Measurements from ENCODE around the gene LIPE. TPM values are rescaled to one million over a fixed set of nuclear protein-coding genes. Genes with fewer than 3 reads are reported as not detected.

The LIPE gene
- total RNA-seq, 1 experiment from 2014 or later = 7.9 TPM

DNA sequence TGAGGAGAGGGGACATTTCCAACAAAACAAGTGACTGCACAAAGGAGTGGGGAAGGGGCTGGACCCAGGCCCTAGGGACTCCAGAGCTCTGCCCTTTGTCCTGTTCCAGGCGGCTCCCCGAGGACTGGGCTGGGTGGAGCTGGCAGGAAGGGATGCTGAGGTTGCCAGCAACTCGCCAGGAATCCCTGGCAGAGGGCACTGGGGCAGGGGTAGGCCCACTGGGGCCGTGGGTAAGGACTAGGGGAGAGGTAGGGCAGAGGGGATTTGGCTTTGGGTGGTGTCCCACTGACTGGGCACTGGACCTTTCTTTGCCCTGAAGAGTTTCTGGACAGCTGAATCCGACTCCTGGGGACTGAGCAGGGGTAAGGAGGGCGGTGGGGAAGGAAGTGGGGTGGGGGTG lies 7.9 kb downstream of the LIPE start:
- no peaks in the 10 kb centered on the region for H3K27me3 ChIP-seq (replicated peaks)
- H3K4me1 ChIP-seq (replicated peaks) = peaks cover 18% of the 10 kb centered on the region
- H3K36me3 ChIP-seq = peaks cover 5% of the 10 kb centered on the region
- DNase-seq (ENCODE audit: low read depth in 1 of 2, low spot score in 2 of 2) = no peak
- no peak overlapping the region for H3K27ac ChIP-seq
- no peaks in the 10 kb centered on the region for H3K9me3 ChIP-seq (replicated peaks)
- H3K4me3 ChIP-seq = no peak overlapping the region

- no peak overlapping the region for H3K4me3 ChIP-seq
- no peaks in the 10 kb centered on the region for H3K27me3 ChIP-seq (replicated peaks)
- no peaks in the 10 kb centered on the region for H3K4me1 ChIP-seq (replicated peaks)
- peaks cover 5% of the 10 kb centered on the region; the same call in 1 of the 2 replicates for H3K36me3 ChIP-seq
- no peak for DNase-seq (ENCODE audit: low read depth in 1 of 2, low spot score in 2 of 2)
- H3K27ac ChIP-seq = no peak overlapping the region
- no peaks in the 10 kb centered on the region for H3K9me3 ChIP-seq (replicated peaks)
These were observed 14.5 kb downstream of the LIPE start for GRCh38 chr19:42412661-42413076.

DNA sequence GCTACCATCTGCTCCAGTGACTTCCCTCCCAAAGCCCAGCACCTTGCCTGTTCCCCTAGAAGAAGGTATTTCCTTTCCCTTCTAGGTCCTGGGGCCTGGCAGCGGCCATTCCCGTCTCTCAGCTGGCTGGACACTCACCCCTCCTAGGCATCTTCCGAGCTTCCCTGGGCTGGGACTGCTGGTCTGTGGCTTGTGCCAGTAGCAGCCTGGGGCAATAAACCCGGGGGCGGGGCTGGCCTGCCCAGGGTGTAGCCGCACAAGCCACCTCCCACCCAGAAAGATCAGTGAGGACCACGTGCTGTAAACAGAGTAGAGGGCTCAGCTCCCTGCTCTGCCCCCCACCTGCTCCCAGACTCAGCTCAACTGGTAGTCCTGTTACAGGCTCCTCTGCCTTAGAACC lies 15.0 kb downstream of the LIPE start:
- H3K27ac ChIP-seq = no peak overlapping the region
- DNase-seq (ENCODE audit: low read depth in 1 of 2, low spot score in 2 of 2) = no peak
- H3K4me1 ChIP-seq (replicated peaks) = no peaks in the 10 kb centered on the region
- no peak overlapping the region for H3K4me3 ChIP-seq
- H3K36me3 ChIP-seq = peaks cover 5% of the 10 kb centered on the region; the same call in 1 of the 2 replicates
- H3K27me3 ChIP-seq (replicated peaks) = no peaks in the 10 kb centered on the region
- H3K9me3 ChIP-seq (replicated peaks) = no peaks in the 10 kb centered on the region

DNA sequence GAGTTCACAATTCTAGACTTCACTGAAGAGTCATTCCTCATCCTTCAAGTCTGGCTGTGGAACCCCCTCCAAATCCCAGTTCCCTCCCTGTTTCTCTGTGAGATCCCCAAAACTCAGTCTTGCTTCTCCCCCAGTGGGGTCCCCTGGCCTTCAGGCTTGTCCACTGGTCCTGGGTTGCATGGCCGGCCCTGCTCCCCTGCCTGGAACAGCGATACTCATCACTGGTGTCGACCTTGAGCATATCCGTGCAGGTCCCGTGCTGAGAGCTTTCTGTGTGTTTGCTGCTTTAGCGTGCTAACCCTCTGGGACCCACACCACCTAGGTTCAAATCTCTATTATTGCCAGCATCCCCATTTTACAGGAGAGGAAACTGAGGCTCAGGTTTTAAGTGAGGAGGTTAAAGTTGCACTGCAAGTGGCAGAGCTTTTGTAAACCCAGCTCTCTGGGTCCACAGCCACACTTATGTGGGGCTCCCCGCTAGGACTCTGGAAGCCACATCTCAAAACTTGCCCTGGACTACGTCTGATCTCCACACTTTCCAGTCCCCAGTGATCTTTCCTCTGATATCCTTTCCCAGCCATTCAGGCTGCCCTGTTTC lies 15.5 kb downstream of the LIPE start:
- Histone ChIP-seq H3K9me3 (replicated peaks) (no peaks in the 10 kb centered on the region), H3K4me1 (replicated peaks) (no peaks in the 10 kb centered on the region), H3K27ac (no peak overlapping the region), H3K36me3 (peaks cover 5% of the 10 kb centered on the region; the same call in 1 of the 2 replicates), H3K4me3 (no peak overlapping the region), H3K27me3 (replicated peaks) (no peaks in the 10 kb centered on the region)
- DNase-seq (ENCODE audit: low read depth in 1 of 2, low spot score in 2 of 2) = no peak

GRCh38 chr19:42410371-42410770 lies 16.8 kb downstream of the LIPE start:
- no peak for DNase-seq (ENCODE audit: low read depth in 1 of 2, low spot score in 2 of 2)

GRCh38 chr19:42409477-42409876 lies 17.7 kb downstream of the LIPE start:
- Histone ChIP-seq H3K27ac (no peak overlapping the region), H3K36me3 (peaks cover 7% of the 10 kb centered on the region), H3K4me1 (replicated peaks) (no peaks in the 10 kb centered on the region), H3K4me3 (no peak overlapping the region), H3K9me3 (replicated peaks) (no peaks in the 10 kb centered on the region), H3K27me3 (replicated peaks) (no peaks in the 10 kb centered on the region)
- no peak for DNase-seq (ENCODE audit: low read depth in 1 of 2, low spot score in 2 of 2)

More at GRCh38 chr19:42410371-42410770, 16.8 kb downstream of the LIPE start:
- H3K36me3 ChIP-seq = peaks cover 5% of the 10 kb centered on the region; the same call in 1 of the 2 replicates
- H3K9me3 ChIP-seq (replicated peaks) = no peaks in the 10 kb centered on the region
- H3K27ac ChIP-seq = no peak overlapping the region
- H3K27me3 ChIP-seq (replicated peaks) = no peaks in the 10 kb centered on the region
- no peak overlapping the region for H3K4me3 ChIP-seq
- no peaks in the 10 kb centered on the region for H3K4me1 ChIP-seq (replicated peaks)

GRCh38 chr19:42407816-42408175 lies 19.4 kb downstream of the LIPE start:
- no peak overlapping the region for H3K27ac ChIP-seq
- H3K27me3 ChIP-seq (replicated peaks) = no peaks in the 10 kb centered on the region
- no peak for DNase-seq (ENCODE audit: low read depth in 1 of 2, low spot score in 2 of 2)

GRCh38 chr19:42407085-42407815 lies 19.9 kb downstream of the LIPE start:
- Histone ChIP-seq H3K9me3 (replicated peaks) (no peaks in the 10 kb centered on the region), H3K36me3 (peaks cover 6% of the 10 kb centered on the region; the same call in 1 of the 2 replicates), H3K4me3 (no peak overlapping the region), H3K4me1 (replicated peaks) (no peaks in the 10 kb centered on the region), H3K27me3 (replicated peaks) (no peaks in the 10 kb centered on the region), H3K27ac (no peak overlapping the region)
- DNase-seq (ENCODE audit: low read depth in 1 of 2, low spot score in 2 of 2) = no peak

More at GRCh38 chr19:42407816-42408175, 19.4 kb downstream of the LIPE start:
- Histone ChIP-seq H3K4me3 (no peak overlapping the region), H3K9me3 (replicated peaks) (no peaks in the 10 kb centered on the region), H3K36me3 (peaks cover 6% of the 10 kb centered on the region; the same call in 1 of the 2 replicates), H3K4me1 (replicated peaks) (no peaks in the 10 kb centered on the region)

DNA sequence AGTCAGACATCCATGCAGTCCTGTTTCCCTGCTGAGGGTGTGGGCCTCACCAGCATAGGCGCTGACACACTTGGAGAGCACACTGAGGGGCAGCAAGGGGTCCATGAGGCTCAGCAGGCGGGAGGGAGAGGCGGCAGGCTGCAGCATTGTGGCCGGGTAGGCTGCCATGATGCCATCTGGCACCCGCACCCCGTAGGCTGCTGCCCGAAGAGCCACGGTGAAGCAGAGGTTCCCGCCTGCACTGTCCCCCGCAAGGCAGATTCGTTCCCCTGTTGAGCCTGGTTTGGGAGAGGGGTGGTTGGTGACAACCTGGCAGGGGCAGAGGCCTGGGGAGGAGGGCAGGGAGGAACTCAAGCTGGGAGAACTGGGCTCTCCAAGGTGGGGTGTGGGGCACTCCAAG lies 21.1 kb downstream of the LIPE start:
- no peak for DNase-seq (ENCODE audit: low read depth in 1 of 2, low spot score in 2 of 2)
- Histone ChIP-seq H3K27me3 (replicated peaks) (no peaks in the 10 kb centered on the region), H3K36me3 (peaks cover 6% of the 10 kb centered on the region; the same call in 1 of the 2 replicates), H3K27ac (no peak overlapping the region), H3K4me3 (no peak overlapping the region), H3K4me1 (replicated peaks) (no peaks in the 10 kb centered on the region), H3K9me3 (replicated peaks) (no peaks in the 10 kb centered on the region)

- Histone ChIP-seq H3K4me1 (replicated peaks) (no peaks in the 10 kb centered on the region), H3K27ac (no peak overlapping the region), H3K27me3 (replicated peaks) (no peaks in the 10 kb centered on the region), H3K36me3 (peaks cover 6% of the 10 kb centered on the region; the same call in 1 of the 2 replicates), H3K9me3 (replicated peaks) (no peaks in the 10 kb centered on the region), H3K4me3 (no peak overlapping the region)
- no peak for DNase-seq (ENCODE audit: low read depth in 1 of 2, low spot score in 2 of 2)
These were observed 23.6 kb downstream of the LIPE start for GRCh38 chr19:42403586-42403985.

- no peak overlapping the region for H3K4me3 ChIP-seq
- no peak overlapping the region for H3K27ac ChIP-seq
- H3K9me3 ChIP-seq (replicated peaks) = no peaks in the 10 kb centered on the region
- DNase-seq (ENCODE audit: low read depth in 1 of 2, low spot score in 2 of 2) = no peak
- H3K27me3 ChIP-seq (replicated peaks) = no peaks in the 10 kb centered on the region
- peaks cover 5% of the 10 kb centered on the region for H3K4me1 ChIP-seq (replicated peaks)
- peaks cover 6% of the 10 kb centered on the region; the same call in 1 of the 2 replicates for H3K36me3 ChIP-seq
These were observed 24.6 kb downstream of the LIPE start for GRCh38 chr19:42402376-42403116.

DNA sequence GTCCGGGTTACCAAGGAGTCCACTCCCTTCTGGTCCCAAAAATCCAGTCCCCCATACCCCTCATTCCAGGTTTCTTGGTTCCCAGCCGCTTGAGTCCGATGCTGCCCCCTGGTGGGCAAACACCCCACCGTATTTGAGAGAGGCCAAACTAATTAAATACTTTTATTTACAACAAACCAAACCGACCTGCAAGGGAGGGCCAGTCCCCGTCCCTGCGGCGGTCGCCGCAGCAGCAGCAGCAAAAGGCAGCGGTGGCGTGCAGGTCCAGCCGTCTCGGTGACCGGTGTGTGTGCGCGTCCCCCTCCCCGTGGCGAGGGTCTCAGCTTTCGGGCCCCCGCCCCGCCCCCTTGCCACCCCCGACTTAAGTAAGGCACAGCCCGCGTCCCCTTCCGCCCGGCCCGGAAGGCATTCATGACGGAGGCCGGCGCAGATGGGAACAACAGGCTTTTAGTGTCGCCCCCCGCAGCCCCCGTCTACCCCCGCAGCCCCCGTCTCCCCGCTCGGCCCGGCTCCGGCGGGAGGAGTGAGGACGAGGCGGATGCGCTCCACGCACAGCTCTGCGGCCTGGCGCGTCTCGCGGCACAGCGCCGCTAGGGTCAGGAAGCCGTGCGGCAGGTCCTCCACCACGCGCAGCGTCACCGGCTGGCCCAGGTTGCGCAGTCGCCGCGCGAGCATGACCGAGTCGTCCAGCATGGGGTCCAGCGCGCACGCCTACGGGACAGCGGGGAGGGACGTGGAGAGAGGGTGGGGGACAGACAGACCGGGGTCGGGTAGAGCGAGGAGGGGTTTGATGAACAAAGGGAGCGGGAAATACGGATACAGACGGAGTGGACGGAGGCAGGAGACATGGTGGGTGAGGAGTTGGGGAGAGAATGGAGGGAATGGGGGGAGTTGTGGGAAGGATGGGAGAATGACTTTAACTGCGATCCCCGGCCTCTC lies 25.6 kb downstream of the LIPE start:
- no peak overlapping the region for H3K27ac ChIP-seq
- H3K4me1 ChIP-seq (replicated peaks) = peaks cover 8% of the 10 kb centered on the region
- H3K9me3 ChIP-seq (replicated peaks) = no peaks in the 10 kb centered on the region

GRCh38 chr19:42400404-42400803 lies 26.8 kb downstream of the LIPE start:
- no peak for DNase-seq (ENCODE audit: low read depth in 1 of 2, low spot score in 2 of 2)
- no peaks in the 10 kb centered on the region for H3K9me3 ChIP-seq (replicated peaks)
- H3K27ac ChIP-seq = no peak overlapping the region
- no peaks in the 10 kb centered on the region for H3K27me3 ChIP-seq (replicated peaks)
- peaks cover 16% of the 10 kb centered on the region for H3K4me1 ChIP-seq (replicated peaks)
- H3K4me3 ChIP-seq = no peak overlapping the region
- peaks cover 6% of the 10 kb centered on the region; the same call in 1 of the 2 replicates for H3K36me3 ChIP-seq

More for the DNA sequence above, 25.6 kb downstream of the LIPE start:
- peak overlapping the region; percentile 16; the same call in 1 of the 2 replicates for H3K4me3 ChIP-seq
- DNase-seq (ENCODE audit: low read depth in 1 of 2, low spot score in 2 of 2) = peak; percentile 67 to 79
- peaks cover 6% of the 10 kb centered on the region; the same call in 1 of the 2 replicates for H3K36me3 ChIP-seq
- no peaks in the 10 kb centered on the region for H3K27me3 ChIP-seq (replicated peaks)

Measured in SJSA1 (cell line).